Stimulated activated naive CD4-positive, alpha-beta T cell (primary cell): Measurements from ENCODE around the gene MOB3C.

ENCODE experiments used
- DNase-seq, 6 experiments: peaks; one replicate each; lab custom pipeline; 2025; lab: John Stamatoyannopoulos, UW

The MOB3C gene

GRCh38 chr1:46575300-46575699, 41.3 kb downstream of the MOB3C start:
- no peak for DNase-seq

- no peak for DNase-seq
Measured at GRCh38 chr1:46571691-46572225, 44.9 kb downstream of the MOB3C start.

- DNase-seq: no peak
Measured at GRCh38 chr1:46569884-46570725, 46.5 kb downstream of the MOB3C start.

GRCh38 chr1:46569116-46569515, 47.5 kb downstream of the MOB3C start:
- no peak for DNase-seq

- DNase-seq: no peak
Measured at GRCh38 chr1:46568461-46568891, 48.1 kb downstream of the MOB3C start.

GRCh38 chr1:46563341-46563740, 53.3 kb downstream of the MOB3C start:
- no peak for DNase-seq

- no peak for DNase-seq
Measured at GRCh38 chr1:46562498-46562897, 54.1 kb downstream of the MOB3C start.

GRCh38 chr1:46558966-46559365, 57.6 kb downstream of the MOB3C start:
- DNase-seq: no peak

GRCh38 chr1:46558141-46558963, 58.3 kb downstream of the MOB3C start:
- DNase-seq: no peak
